22Rv1 (cell line): Measurements from ENCODE around the gene EFNB3.

Source experiments
- ZFX ChIP-seq: fragments of 450-650 bp; IDR thresholded peaks from 2 replicates; pipeline ENCODE4 v1.6.1; 2017; ENCODE audit warnings: antibody characterized with exemption, borderline replicate concordance
- TF ChIP-seq, protein P1 (sequence below): fragments of 450-650 bp; IDR thresholded peaks from 2 replicates; pipeline ENCODE4 v1.5.1; 2017; ENCODE audit warnings: mild to moderate bottlenecking

DNA sequence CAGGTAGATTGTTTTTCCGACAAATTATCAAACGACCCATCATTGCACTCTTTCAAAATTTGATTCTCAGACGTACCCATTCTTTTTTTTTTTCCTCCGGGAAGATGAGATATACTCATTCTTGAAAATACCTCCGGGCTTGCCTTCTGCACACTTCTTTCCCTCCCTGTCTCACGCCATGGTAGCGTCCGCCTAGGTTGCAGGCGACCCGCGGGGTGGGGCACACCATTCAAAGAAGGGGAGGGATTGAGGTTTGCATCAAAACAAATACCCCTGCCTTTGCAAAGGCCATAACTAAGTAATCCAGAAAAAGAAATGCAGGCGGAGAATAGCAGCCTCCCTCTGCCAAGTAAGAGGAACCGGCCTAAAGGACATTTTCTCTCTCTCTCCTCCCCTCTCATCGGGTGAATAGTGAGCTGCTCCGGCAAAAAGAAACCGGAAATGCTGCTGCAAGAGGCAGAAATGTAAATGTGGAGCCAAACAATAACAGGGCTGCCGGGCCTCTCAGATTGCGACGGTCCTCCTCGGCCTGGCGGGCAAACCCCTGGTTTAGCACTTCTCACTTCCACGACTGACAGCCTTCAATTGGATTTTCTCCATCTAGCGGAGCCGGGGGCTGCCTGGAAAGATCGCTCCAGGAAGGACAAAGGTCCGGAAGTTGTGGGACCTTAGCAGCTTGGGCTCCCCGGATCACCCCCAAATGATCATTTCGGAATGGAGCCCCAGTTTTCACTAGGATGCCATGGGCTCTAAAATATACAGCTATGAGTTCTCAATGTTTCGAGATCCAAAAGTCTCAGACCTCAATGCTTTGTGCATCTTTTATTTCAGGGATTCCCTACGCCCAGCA is 18.6 kb upstream of the EFNB3 start:
- TF ChIP-seq, protein P1, sequence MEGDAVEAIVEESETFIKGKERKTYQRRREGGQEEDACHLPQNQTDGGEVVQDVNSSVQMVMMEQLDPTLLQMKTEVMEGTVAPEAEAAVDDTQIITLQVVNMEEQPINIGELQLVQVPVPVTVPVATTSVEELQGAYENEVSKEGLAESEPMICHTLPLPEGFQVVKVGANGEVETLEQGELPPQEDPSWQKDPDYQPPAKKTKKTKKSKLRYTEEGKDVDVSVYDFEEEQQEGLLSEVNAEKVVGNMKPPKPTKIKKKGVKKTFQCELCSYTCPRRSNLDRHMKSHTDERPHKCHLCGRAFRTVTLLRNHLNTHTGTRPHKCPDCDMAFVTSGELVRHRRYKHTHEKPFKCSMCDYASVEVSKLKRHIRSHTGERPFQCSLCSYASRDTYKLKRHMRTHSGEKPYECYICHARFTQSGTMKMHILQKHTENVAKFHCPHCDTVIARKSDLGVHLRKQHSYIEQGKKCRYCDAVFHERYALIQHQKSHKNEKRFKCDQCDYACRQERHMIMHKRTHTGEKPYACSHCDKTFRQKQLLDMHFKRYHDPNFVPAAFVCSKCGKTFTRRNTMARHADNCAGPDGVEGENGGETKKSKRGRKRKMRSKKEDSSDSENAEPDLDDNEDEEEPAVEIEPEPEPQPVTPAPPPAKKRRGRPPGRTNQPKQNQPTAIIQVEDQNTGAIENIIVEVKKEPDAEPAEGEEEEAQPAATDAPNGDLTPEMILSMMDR: no peak
- no peak for TF ChIP-seq ZFX
